ENCODE measurements around the gene ETV5.

The ETV5 gene

DNA sequence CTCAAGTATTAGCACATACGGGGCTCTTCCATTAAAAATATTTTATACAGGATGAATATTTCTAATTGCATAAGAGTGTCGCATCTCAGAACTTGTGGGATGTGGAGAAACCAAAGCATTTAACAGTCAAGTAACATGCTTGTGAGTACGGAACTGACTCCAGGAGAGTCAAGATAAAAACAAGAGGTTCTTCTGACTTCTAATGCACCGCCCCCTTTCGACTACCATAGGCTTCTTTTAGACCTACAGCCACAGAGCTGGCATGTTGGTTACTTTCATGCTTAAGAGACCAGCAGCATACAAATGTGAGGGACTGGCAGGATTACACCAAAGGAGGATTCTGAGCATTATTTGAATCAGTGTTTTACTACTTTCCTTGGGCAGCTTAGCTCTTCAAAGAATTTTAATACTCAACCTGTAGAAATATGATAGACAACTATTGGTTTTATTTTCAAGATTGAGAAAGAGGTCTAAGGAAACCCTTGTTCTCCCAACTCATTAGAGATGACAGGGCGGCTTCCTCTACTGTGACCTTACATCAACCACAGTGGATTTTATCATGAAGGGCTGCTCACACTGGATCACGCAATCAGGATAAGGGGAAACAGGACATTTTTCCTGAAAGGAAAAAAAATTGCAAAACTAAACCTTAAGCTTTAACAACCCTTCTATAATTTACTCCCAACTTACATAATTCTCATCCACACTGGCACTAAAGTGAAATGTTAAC, 14.0 kb downstream of the ETV5 start:
- no peak for DNase-seq

DNA sequence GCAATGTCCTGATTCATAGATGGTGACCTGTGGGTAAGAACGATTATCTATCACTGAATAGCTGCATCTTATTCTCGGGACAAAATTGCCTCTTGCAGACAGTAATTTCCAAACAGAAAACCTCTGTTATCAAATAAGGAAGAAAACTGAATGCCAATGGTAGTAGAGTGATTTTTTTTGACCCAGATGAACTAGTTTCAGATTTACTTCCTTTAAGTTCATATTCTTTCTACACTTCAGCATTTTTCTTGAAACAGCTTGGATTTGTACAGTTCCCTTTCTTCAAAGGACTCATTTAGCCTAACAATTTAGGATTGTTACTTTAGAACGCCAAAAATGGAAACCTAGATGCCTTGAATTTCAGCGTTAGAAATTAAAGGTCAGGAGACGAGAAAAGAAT, 14.6 kb downstream of the ETV5 start:
- DNase-seq, result no peak

DNA sequence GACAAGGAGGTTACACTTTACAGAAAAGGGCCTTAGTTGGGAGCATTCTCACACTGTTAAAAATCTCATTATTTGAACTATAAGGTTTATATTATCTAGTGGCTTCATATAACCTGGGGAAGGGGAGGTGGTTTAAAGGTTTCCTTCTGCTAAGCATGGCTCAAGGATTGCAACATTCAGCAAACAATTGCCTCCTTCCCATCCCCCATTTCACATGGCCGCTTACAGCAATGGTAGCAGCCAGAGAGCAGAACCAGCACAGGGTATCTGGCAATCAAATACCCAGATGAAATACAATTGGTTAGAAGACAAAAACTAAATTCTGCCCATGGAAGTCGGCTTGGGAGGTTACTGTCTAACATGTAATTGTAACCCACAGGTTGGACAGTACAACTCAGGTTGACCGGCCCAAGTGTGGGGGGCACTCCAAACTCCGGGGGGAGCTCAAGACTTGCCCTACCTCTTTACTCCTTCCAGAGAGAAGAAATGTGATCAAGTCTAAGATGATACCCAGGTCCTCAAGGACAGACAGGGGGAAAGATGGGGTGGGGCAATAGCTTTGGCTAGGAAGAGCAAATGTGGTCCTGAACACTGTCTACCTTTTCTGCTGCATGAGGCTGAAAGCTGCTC, 15.5 kb downstream of the ETV5 start:
- DNase-seq, result no peak

DNA sequence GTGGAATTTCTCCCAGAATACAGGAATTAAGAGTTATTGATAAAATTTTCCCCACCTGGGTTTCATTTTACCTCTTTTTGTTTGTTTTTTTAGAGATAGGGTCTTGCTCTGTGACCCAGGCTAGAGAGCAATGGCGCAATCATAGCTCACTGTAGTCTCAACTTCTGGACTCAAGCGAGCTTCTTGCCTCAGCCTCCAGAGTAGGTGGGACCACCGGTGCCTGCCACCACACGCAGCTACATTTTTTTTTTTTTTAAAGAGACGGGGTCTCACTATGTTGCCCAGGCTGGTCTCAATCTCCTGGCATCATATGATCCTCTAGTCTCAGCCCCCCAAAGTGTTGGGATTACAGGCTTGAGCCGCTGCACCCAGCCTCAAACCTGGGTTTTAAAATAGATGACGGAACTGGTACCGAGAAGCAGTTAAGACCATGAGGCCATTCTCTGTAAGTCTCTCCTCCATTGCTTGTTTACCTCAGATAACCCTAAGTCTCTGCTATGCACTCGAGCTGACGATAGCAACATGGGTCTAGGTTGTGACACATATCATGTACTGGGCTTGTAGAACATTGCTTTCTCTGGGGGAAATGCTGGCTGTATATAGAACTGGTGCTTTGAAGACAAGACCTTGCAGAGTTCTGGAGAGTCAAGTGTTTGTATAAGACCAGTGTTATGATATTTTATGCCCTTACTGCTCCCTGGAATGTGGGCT, 16.4 kb downstream of the ETV5 start:
- DNase-seq, result no peak

DNA sequence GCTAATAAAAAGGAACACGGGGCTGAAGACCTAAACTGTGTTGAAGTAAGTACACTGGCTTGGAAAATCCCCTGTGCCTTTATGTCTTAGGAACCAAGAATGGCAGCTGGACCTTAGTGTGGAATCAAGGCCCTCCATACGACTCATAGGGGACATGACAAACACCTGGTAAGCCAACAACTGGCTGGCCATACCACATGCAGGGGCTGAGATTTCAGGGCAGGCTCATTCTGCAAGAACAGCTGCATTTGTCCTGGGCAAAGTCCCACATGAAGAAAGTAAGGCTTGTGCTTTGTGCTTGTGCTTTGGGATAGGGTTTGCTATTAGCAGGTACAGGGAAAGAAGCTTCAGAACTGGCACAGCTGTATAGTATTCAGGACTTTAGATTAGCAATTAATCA, 18.0 kb downstream of the ETV5 start:
- no peak for DNase-seq

DNA sequence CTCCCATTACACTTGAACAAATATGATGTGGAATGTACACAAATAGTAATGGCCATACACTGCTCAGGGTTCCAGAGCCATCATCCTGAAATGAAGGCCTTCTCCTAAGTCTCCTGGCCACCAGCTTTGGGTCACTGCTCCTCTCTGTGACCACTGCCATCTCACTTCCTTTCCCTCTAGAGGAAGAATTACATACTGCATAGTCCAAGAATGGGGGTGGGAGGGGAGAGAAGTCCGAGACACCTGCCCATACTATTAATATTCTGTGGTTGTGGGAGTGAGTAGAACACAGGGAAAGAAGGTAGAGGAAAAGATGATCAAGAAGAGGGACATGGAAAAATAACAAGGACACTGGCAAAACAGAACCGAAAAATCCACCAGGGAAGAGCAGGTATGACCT, 20.6 kb downstream of the ETV5 start:
- no peak for DNase-seq

DNA sequence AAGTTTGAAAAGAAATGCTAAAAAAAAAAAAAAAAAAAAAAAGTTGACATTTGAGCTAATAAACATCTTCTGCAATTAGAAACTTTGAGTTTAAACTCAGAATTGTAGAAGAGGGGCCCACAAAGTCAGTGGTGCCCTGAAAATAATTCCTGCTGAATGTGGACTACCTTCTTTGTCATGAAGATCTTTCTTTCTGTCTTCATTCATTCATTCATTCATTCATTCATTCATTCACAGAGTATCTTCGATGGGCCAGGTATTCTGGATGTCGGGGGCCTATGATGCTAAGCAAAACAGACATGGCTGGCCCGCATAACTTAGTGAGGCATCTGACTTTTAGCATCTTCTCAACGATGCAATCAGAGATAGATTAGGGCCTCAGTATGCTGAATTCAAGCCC, 24.6 kb downstream of the ETV5 start:
- DNase-seq, result no peak

DNA sequence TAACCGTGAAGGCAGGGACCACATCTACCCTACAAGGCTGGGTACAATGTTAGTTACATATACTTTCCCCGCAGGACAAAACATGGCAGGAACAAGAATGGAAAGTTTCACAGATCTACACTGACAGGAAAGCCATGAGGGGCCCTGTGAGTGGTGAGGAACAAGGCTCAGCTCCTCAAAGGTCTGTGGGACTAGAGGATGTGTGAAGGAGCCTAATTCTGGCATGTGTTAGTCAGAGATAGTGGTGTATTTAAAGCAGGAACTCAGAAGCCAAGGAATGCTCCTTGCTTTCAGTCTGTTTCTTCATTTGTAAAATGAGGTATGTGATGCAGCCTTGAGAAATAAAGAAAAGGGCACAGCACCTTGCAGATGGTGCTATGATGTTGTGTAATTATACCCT, 25.1 kb downstream of the ETV5 start:
- no peak for DNase-seq

DNA sequence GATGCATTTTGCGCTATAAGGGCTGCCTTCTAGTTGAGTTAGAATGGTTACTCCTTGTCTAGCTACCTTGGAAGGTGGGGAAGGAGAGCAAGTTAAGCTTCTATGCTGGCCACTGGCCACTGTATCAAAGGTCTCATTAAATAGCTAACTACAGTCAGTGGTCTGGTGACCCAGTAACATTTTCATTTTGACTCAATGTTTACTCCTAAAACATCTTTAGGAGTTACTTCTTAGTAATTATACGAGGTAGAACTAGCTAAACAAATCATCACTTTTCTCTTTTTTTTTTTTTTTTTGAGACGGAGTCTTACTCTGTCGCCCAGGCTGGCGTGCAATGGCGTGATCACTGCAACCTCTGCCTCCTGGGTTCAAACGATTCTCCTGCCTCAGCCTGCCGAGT, 26.7 kb downstream of the ETV5 start:
- no peak for DNase-seq

DNA sequence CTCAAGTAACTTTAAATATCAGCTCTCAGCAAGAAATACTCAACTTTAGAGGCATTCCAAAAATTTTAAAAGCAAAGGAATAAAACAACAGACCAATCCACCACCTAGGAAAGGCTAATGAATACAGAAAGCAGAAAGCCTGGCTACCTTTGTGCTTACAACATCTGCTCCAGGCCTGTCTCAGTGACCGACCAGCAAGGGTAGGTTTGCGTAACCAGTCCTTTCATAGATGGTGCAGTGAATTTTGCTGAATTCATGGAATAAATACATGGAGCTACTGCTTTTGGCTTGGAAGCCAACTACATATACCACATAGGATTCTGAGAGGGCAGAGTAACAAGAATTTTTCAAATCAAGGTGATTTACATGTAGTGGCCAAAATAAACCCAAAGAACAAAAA, 27.2 kb downstream of the ETV5 start:
- DNase-seq, result no peak

DNA sequence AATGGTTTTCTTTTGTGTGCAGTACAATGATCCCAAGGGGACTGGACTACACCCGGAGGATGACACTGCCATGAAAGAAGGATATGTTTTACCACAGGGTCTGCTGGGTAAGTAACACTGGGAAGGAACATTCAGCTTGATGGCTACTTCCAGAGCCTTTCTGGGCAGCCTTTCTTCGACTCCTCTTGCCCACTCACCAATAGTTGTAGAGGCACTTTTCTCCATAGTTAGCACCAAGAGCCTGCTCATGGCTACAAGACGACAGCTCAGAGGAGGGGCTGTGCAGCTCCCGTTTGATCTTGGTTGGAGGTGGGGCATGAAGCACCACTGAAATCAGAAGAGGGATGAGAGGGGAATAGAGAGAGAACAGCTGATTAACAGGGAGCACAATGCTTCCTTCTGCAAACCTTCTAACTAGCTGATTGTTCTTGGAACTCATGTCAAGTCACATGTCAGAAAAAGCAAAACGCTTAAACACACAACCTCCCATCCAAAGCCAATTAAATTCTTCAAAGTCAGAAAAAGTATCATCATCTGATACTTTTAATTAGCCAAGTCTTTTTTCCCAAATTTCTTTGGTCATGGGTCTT, 27.9 kb downstream of the ETV5 start:
- DNase-seq, result no peak

DNA sequence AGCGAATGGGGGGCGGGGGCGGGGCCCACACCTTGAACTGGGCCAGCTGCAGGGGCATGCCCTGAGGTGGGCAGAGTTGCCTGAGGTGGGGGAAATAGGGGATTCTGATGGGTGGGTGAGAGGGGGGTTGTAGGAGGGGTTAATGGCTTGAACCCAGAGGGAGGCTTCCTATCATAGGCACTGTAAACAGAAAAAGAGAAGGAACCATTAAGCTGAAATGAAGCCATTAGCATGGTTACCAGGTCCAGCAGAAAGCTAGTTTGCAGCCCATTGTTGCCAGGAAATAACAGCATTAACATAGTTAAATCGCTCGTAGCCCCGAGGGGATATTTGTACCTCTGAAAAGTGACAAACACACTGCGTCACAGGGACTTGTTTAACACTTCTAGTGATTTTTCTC, 29.0 kb downstream of the ETV5 start:
- DNase-seq, result no peak

DNA sequence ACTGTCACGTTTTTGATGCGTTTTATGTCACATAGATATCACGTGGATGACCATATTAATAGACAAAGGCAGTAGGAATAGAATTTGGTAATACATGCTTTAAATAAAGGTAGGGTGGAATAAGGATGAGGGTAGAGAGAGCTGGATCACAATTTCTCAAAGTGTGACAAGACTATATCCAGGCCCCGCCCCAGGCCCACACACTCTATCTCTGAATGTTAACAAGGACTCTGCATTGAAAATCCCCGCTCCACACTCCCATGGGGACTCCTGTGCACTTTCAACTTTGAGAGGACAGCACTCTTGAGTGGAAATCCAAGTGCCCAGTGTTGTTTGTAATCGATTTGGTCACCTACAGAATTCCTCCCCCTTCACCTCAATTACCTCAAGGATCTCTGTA, 31.4 kb downstream of the ETV5 start:
- no peak for DNase-seq

DNA sequence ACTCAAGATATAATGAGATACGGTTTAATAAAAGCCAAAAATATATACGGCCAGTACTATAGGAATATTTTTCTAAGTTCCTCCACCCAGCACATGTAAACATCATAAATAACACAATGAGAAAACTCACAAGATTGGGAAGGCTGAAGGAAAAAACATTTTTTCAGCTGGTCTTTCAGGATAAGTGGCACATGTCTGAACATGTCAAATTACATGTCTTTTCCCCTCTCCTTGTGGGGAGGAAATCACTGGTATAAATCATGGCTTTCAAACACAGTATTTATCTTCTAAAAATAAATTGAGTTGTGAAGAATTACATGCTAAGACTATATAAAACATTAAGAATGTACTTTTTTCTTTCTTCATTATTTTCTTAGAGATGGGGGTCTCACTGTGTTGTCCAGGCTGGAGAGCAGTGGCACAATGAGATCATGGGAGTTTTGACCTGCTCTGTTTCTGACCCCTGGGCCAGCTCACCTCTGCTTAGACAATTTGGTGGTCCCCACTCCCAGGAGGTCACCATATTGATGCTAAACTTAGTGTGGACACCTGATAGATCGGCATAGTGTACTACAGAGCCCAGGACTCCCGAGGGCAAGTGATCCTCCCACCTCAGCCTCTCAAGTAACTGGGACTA, 32.8 kb downstream of the ETV5 start:
- DNase-seq, result no peak

DNA sequence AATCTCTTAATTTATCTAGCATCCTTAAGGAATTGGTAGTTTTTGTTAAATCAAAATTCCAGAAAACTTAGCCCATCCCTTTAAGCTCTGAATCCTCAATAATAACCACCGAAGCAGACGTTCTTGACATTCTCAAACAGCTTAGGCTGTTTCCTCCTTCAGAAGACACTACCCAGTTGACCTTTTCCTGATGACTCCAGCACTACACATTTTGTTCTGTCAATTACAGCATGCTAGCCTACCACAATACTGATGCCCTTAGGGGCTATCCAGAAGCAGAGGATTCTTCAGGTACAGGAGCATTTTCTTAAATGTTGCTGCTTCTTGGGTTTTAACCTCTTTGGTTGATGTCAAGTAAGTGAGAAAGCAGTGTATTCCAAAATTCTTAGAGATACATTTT, 33.4 kb downstream of the ETV5 start:
- no peak for DNase-seq

DNA sequence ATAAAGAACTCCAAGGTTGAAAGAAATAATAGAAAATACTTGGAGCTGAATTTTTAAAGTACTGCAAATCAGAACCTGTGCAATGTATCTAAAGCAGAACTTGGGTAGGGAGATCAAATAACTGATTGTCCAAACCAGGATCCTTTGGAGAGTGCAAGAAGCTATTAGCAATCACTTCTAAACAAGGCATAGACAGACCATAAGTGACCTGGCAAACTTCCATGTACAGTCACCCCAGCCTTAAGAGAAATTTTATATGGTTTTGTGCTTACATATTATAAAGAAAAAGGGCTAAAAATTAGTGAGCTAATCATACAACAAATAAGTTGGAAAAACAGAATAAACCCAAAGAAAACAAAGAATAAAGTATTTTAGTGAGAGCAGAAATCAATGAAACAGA, 35.2 kb downstream of the ETV5 start:
- DNase-seq, result no peak

DNA sequence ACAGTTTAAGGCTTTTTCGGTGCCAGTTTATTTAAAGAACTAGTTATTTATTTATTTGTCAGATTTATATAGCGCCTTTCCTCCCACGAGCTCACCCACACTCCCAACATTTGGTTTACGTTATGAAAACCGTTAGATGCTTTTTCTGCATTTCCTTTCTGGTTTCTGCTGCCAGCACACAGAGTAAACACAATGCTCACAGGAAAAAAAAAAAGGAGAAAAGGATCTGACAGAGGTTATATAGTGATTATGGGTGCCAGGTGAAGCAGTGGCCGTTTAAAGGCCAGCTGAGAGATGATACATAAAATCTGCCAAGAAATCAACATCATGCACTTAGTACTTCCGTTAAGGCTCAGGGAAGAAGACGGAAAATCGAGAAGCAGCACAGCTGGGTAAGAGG, 37.9 kb downstream of the ETV5 start:
- no peak for DNase-seq

DNA sequence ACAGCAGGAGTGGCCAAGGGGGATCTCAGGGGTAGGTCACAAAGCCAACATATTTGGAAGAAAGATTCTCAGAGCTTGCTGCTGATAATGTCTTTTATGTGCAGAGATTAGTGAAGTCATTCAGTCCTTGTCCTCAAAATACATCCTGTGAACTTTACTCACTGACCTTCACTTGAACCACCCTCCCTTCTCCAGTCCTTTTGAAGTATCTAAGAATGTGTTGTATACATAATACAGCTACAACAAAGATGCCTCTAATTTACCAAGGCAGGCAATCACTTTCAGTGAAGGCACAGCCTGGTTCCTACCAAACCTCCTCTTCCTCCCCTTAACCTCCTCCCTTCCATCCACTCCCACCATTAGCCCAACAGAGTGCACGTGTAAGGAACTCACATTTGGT, 38.3 kb downstream of the ETV5 start:
- no peak for DNase-seq

DNA sequence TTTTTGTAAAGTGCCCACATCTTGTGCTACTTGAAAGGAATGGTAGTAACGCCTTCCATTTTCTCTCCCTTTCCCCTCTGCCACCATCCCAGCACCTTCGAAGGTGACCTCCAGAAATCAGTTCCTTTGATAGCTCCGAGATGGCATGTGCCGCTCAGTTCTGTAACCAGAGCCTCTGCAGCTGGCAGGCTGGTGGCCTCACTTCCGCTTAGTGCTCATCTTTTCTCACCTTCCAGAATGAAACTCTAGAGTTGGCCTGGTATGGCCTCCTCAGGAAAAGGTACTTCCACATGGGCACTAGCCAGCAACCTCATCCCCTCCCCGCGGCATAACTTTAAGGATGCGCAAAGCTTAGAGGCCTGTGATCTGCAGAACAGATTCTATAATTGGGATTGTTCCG, 38.8 kb downstream of the ETV5 start:
- DNase-seq, result no peak

DNA sequence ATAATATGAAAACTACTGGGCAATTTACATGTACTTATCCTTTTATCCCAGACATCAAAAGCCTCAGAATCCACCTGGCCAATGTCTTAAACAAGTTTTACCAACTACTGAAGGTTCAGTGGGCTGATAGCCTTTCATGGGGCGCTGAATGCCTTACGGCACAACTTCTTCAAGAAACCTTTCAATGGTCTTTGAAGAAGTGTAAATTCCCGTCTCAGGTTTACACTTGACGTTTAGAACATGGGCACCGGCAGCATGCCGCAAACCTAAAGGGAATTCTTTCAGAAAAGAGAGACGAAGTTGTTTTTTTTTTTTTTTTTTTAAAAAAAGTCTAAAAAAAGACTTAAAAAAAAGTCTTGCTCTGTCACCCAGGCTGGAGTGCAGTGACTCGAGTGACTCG, 39.7 kb downstream of the ETV5 start:
- DNase-seq, result no peak

DNA sequence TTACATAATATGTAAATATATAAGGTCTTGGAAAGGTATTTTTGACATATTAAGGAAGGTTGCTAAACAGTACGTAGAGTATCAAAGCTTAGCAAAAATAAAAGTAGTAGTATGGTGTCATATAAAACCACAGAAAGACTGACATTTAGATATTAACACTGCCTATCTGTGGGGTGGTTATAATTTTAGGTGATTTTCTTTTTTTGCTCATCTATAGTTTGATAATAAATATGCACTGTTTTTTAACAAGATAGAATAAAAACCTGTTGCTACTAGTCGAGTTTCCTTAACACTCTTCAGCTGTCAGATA, 40.7 kb downstream of the ETV5 start:
- no peak for DNase-seq

DNA sequence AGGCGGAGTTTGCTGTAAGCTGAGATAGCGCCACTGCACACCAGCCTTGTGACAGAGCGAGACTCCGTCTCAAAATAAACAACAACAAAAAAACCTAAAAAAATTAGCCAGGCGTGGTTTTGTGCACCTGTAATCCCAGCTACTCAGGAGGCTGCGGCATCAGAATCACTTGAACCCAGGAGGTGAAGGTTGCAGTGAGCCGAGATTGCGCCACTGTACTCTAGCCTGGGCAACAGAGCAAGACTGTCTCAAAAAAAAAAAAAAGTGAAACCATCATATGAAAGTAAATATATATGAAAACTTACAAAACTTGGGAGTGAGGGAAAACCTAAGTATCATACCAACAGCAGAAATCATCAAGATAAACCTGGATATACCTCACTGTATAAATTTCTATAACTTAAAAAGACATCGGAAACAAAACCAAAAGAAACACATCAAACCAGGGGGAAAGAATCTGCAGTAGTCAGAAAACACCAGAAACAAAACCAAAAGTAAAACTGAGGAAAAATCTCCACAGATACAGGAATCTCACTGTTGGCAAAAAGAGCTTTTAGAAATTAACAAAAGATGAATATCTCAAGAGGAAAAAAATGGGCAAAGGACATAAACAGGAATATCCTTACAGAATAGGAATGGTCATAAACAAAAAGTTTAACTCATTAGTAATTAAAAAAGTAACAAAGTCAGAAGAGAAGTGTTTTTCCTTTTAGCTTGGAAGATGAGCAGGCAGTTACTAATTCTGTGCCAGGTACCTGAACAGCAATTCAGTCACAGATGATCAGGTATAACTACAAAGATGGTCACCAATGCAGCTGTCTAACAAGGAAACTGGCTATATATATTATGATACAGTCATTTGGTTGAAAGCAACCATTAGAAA, 41.3 kb downstream of the ETV5 start:
- DNase-seq, result no peak

DNA sequence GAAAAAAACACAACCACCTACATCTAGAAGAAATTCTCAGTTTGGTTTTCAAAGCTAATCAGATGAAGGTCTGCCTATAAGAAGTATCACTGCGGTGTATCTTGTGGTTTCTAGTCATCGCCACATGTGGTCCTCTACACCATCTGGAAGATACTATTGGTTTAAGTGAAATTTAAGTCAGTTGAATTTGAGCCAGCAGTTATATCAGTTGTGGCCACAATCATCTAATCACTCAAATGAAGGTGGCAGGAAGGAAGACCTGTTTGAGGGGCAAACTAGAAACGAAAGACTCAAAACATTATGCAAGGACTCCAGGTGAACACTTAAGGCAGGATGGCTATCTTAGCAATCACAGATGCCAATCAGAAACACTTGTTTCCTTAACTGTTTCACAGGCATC, 48.7 kb downstream of the ETV5 start:
- peak; percentile 34 for DNase-seq

Measured in GF-D8 (cell line).